Measurements from ENCODE around the gene CARD11.

GRCh38 chr7:2869981-2870380 is 173.7 kb downstream of the CARD11 start:
- no peak for TF ChIP-seq POLR2A (IDR thresholded peaks at IDR 0.05)
- TF ChIP-seq, protein P1, sequence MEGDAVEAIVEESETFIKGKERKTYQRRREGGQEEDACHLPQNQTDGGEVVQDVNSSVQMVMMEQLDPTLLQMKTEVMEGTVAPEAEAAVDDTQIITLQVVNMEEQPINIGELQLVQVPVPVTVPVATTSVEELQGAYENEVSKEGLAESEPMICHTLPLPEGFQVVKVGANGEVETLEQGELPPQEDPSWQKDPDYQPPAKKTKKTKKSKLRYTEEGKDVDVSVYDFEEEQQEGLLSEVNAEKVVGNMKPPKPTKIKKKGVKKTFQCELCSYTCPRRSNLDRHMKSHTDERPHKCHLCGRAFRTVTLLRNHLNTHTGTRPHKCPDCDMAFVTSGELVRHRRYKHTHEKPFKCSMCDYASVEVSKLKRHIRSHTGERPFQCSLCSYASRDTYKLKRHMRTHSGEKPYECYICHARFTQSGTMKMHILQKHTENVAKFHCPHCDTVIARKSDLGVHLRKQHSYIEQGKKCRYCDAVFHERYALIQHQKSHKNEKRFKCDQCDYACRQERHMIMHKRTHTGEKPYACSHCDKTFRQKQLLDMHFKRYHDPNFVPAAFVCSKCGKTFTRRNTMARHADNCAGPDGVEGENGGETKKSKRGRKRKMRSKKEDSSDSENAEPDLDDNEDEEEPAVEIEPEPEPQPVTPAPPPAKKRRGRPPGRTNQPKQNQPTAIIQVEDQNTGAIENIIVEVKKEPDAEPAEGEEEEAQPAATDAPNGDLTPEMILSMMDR (IDR thresholded peaks at IDR 0.05): no peak

Data from heart left ventricle (tissue), 13 donors.